GM19238 (cell line): ENCODE results near the gene CLCN2.

ENCODE experiments used
- DNase-seq: peaks from one replicate; pipeline ENCODE4 v3.0.0; 2011; ENCODE audit warnings: low spot score; ENCODE audit not compliant: insufficient read length

The CLCN2 gene

GRCh38 chr3:184380627-184381260, 19.3 kb upstream of the CLCN2 start:
- no peak for DNase-seq

- DNase-seq, result no peak
These were observed 18.8 kb upstream of the CLCN2 start for GRCh38 chr3:184380185-184380626.

DNA sequence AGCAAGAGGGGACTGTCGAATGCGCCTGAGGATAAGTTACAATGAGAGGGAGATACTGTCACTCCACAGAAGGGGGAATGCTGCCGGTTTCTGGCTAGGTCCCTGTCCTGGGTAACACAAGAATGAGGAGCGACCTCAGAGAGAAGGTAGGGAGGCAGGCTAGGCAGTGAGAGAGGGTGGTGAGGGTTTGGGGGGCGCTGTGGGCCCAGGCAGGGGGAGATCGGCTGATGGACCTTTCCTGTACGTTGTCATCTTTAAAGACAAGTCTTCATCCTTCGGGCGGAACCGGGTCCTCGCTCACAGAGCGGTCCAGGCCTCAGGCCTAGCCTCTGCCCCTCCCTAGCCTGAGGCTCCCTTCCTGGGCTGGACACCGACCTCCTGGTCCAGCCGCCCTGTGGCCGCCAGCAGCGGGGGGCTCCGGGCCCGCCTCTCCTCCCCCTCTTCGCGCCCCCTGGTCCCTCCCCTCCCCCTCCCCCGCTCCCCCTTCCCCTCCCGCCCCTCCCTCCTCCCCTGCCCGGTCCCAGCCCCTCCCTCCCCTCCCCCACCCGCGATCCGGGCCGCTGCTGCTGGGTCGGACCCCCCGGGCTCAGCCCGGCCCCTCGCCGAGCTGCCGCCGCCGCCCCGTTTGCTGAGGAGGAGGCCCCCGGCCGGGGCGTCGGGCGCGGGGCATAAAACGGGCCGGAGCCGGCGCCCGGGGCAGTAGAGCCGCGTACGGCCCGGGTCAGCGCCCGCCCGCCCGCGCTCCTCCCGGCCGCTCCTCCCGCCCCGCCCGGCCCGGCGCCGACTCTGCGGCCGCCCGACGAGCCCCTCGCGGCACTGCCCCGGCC, 18.2 kb upstream of the CLCN2 start, which contains the start of gene CHRD:
TSS of gene CHRD (plus strand) at position 697 of the 827 bp plus-strand sequence. CDS start 265 bp downstream, outside the sequence.
- DNase-seq, result no peak

DNA sequence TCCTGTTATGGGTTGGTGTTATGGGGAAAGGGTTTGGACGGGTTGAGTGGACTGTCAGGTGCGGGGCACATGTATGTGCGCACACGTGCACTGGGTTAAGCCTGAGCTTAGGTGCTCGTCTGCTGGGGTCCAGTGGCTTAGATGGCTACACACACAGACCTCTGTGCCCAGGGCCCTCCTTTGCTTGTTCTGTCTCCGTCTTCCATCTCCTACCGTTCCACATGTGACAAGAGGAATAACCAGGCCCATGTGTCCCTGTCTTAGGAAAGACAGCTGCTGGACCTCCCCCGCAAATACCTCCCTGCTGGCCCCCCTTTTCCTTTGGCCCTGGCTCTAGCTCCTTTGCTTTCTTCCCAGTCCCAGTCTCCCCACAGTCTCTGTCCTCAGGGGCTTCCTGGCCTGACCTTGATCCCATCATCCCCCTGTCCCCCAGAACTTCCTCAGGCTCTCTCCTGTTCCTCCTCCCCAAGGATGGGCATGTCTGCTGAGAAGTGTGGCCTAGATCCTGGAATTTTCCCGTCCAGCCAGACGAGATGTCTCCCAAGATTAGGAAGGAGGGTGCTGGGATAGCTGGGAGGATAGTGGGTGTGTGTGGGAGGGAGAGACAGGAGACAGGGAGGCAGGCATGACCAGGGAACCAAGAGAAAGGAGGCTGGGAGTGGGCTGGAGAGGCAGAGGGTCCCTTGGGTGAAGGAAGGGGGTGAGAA, 17.4 kb upstream of the CLCN2 start:
- DNase-seq, result no peak

DNA sequence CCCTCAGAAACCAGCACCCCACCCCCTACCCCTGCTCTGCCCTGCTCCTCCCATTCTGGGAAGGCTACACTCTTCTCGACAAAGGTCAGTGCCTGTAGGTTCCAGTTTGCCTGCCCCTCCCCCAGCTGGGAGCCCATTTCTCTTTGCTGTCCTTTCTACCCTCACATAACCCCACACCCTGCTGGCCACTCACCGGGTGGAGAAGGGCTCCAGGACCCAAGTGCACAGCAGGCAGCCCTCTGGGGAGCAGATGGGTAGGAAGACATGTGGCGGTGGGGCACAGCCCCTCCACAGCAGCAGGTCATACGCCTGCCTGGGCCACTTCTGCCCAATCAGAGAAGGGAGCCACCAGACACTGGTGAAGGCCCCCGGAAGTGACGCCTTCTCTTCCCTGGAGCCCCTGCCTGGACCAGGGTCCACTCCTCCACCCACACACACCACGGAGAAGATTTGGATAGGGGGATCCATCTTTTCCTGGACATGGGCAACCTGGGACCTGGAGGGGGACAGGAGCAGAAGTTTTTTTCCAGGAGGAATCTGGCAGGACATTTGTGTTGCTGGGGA, 16.6 kb upstream of the CLCN2 start, which contains the start of gene THPO:
TSS of gene THPO (minus strand) at position 326 of the 564 bp plus-strand sequence. CDS start 1,948 bp downstream, outside the sequence.
- DNase-seq, result no peak

DNA sequence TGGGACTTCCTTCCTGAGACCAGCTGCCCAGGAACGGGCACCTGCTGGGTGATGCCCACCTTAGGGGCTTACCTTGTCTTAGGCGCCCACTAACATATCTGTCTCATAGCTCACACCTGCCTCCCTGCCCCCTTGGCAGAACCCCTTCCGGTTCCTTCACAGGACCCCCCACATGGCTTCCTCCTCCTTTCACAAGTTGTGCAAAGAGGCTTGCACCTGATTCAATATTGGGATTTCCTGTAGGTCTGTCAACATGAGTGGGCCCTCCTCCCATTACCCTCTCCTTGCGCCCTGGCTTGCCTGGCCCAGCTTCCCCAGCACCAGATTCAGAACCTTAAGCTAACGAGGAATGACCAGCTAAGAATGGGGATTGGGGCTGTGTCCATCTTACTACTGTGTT, 16.0 kb upstream of the CLCN2 start:
- no peak for DNase-seq

DNA sequence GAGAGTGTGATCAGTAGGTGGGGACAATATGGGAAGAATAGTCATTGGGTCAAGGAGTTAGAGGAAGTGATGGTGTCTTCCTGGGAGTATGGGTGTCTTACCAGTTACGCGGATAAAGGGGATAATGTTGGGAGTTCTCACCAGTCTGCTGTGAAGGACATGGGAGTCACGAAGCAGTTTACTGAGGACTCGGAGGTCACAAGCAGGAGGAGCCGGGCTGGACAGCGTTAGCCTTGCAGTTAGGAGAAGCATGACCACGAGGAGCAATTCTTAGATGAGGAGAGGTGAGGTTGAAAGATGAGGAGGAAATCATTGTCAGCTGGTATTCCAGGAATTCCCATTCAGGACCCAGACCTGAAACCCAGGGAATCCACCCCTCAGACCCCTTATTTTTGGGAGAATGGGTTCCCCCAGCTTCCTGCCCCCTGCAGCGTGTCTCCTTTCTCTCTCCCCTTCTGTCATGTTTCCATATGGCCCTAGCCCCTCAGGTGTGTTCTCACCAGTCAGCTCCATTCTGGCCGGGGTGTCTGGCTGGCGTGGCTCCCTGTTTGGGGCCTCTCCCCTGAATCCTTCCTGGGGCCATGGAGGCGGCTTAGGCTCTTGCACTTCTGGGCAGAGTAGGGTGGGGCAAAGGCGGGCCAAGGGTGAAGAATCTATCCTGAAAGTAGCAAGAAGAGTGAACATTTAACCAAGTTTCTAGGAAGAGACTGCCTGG, 14.5 kb upstream of the CLCN2 start:
- DNase-seq, result no peak

DNA sequence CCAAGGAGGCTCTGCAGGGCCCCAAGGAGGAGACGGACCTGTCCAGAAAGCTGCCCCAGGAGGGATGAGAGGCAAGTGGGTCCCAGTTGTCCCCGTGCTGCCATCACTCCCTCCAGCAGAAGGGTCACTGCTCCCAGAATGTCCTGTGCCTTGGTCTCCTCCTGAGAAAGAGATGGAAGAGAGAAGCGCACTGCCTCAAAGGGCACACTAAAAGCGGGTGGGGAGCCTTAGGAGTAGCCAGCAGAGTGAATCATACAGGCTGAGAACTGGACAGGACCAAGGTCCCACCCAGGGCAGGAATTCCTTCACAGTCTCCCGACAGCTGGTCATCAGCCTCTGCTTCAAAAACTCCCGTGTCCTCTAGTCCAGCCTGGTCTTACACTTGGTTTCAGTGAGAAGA, 12.0 kb upstream of the CLCN2 start:
- DNase-seq, result no peak

GRCh38 chr3:184372911-184373310, 11.5 kb upstream of the CLCN2 start:
- DNase-seq, result no peak

DNA sequence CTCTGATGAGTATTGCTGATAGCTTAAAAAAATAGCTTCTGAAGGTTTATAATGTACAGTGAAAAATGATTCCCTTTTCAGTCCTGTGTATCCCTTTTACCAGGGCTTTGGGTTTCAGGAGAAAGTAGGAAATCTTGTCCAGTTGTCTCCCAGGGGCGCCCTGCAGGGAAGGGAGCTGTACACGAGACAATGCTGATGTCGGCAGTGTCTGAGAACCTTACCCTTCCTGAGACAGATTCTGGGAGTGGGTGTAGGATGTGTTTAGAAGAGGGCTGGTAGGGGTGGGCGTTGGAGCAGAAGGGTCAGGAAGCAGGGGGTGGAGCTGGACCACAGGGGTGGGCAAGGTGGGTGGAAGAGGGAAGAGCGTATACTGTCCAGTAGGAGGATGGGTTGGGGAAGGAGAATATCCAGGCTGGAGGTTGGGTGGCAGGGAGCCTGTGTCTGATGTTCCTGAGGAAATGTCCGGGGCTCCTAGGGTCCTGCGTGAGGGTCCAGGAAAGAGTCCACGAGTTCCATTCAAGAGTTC, 11.0 kb upstream of the CLCN2 start:
- no peak for DNase-seq

- DNase-seq, result peak; percentile 78
These were observed 10.2 kb upstream of the CLCN2 start for GRCh38 chr3:184371570-184372018.

GRCh38 chr3:184368586-184369183, 7.3 kb upstream of the CLCN2 start:
- DNase-seq, result no peak

GRCh38 chr3:184368116-184368515, 6.7 kb upstream of the CLCN2 start:
- no peak for DNase-seq

DNA sequence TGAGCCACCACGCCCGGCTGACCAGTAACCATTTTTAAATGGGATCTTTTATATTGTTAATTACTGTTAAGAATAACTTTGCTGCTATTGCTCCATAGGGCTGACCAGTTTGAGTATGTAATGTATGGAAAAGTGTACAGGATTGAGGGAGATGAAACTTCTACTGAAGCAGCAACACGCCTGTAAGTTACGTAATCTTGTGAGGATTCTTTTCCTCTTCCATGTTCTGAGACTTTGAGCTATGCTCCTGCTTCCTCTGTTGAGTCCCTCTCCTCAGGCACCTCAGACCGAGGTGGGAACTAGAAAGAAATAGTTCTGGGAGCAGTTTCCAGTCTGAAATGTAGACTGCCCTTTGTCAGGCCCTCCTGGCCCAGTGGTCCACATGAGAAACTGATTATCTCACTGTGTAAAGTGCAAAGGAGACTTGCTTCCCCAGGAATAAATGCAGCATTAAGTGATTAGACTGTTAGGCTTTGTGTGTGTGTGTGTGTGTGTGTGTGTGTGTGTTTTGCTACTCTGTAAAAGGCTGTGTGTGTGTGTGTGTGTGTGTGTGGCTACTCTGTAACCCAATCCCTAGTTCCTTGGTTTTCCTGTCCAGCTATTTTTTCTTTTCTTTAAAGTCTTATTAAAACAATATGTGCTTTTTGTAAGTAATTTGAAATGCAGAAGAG, 5.3 kb upstream of the CLCN2 start:
- no peak for DNase-seq

- DNase-seq, result peak; percentile 93
These were observed 1.5 kb upstream of the CLCN2 start for GRCh38 chr3:184362668-184363546.

DNA sequence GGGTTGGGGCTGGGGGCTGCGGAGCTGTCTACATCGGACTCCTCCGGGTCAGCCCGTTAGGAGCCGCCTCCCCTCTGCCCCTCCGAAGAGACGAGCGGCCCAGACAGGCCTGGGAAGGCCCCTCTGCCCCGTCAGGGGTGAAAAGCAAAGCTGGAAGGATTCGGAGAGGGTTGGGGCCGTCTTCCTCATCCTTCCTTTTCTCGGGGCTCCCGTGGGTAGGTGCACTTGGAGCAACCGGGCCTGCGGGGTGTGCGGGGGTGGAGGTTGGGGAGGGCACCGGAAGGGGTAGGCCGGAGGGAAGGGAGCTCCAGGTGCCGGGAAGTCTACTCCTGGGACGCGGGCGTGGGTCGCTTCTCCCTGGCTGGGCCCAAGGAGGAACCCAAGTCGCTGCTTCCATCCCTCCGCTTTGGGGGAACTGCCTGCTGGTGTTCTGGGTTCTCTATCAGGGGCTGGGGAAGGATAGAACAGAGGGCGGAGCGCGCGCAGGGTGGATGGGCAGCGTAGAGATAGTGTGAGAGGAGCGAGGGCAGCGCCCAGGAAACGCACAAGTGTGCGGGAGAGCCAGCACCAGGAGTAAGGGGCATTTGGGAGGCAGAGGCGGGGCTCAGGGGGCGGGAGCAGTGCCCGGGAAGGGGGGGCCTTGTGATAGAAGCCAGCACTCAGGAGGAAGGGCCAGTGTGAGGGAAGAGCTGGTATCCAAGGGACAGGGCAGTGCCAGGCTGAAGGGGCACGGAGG, 695 bp upstream of the CLCN2 start:
- DNase-seq, result peak; percentile 49

DNA sequence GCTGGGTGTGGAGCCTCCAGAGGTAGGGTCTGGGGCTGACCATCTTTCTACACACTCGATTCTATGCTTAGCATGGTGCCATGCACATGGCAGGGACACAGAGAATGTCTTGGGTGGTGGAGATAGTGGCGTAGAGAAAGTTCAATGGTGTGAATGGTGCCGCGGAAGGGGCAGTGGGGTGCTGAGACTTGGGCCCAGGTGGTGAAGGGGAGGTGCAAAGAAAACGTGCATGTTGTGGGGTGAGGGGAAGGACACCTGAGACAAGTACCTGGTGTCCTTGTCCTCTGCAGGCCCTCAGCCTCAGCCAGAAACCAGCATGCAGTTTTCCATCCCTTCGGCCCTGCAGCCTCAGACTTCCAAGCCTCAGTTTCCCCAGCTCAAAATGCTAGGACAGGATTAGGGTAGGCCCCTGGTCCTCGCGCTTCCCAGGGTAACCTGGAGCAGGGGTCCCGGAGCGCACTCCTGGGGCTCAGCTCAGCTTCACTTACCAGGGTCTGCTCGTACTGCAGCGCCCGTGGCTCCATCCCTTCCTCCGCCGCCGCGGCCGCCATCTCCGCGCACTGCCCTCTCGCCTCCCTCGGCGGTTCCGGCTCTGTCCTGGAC, 375 bp downstream of the CLCN2 start:
- DNase-seq, result no peak
